ENCODE results near the gene DEFB110.

Gene DEFB110

GRCh38 chr6:49995278-49995677 lies 26.5 kb downstream of the DEFB110 start:
- Histone ChIP-seq H3K4me3 (ENCODE audit: low read depth, low read length) (no peak overlapping the region), H3K9me3 (ENCODE audit: control insufficient read depth, insufficient read depth, low read length) (no peaks in the 10 kb centered on the region), H3K9ac (ENCODE audit: low read depth, low read length) (no peak overlapping the region), H3K27me3 (ENCODE audit: control insufficient read depth, insufficient read depth, low read length) (no peaks in the 10 kb centered on the region), H3K27ac (ENCODE audit: low read depth, low read length) (no peak overlapping the region), H3K4me1 (ENCODE audit: control insufficient read depth, insufficient read depth, low read length) (no peaks in the 10 kb centered on the region), H3K36me3 (ENCODE audit: control insufficient read depth, insufficient read depth, low read length) (no peaks in the 10 kb centered on the region)

GRCh38 chr6:49988900-49989299 lies 32.9 kb downstream of the DEFB110 start:
- Histone ChIP-seq H3K9ac (ENCODE audit: low read depth, low read length) (no peak overlapping the region), H3K36me3 (ENCODE audit: control insufficient read depth, insufficient read depth, low read length) (no peaks in the 10 kb centered on the region), H3K27me3 (ENCODE audit: control insufficient read depth, insufficient read depth, low read length) (no peaks in the 10 kb centered on the region), H3K4me1 (ENCODE audit: control insufficient read depth, insufficient read depth, low read length) (peaks cover 8% of the 10 kb centered on the region), H3K9me3 (ENCODE audit: control insufficient read depth, insufficient read depth, low read length) (no peaks in the 10 kb centered on the region), H3K27ac (ENCODE audit: low read depth, low read length) (no peak overlapping the region), H3K4me3 (ENCODE audit: low read depth, low read length) (no peak overlapping the region)

GRCh38 chr6:49987749-49988148 lies 34.0 kb downstream of the DEFB110 start:
- no peak overlapping the region for H3K4me3 ChIP-seq (ENCODE audit: low read depth, low read length)
- no peaks in the 10 kb centered on the region for H3K9me3 ChIP-seq (ENCODE audit: control insufficient read depth, insufficient read depth, low read length)
- peaks cover 8% of the 10 kb centered on the region for H3K4me1 ChIP-seq (ENCODE audit: control insufficient read depth, insufficient read depth, low read length)
- H3K9ac ChIP-seq (ENCODE audit: low read depth, low read length): no peak overlapping the region
- H3K27ac ChIP-seq (ENCODE audit: low read depth, low read length): no peak overlapping the region
- H3K27me3 ChIP-seq (ENCODE audit: control insufficient read depth, insufficient read depth, low read length): no peaks in the 10 kb centered on the region
- H3K36me3 ChIP-seq (ENCODE audit: control insufficient read depth, insufficient read depth, low read length): no peaks in the 10 kb centered on the region

- no peaks in the 10 kb centered on the region for H3K9me3 ChIP-seq (ENCODE audit: control insufficient read depth, insufficient read depth, low read length)
- peaks cover 13% of the 10 kb centered on the region for H3K4me1 ChIP-seq (ENCODE audit: control insufficient read depth, insufficient read depth, low read length)
- no peak overlapping the region for H3K4me3 ChIP-seq (ENCODE audit: low read depth, low read length)
- H3K36me3 ChIP-seq (ENCODE audit: control insufficient read depth, insufficient read depth, low read length): no peaks in the 10 kb centered on the region
- H3K27ac ChIP-seq (ENCODE audit: low read depth, low read length): no peak overlapping the region
- no peak overlapping the region for H3K9ac ChIP-seq (ENCODE audit: low read depth, low read length)
- H3K27me3 ChIP-seq (ENCODE audit: control insufficient read depth, insufficient read depth, low read length): no peaks in the 10 kb centered on the region
Observed at GRCh38 chr6:49986551-49986950, 35.2 kb downstream of the DEFB110 start.

GRCh38 chr6:49982046-49982445 lies 39.7 kb downstream of the DEFB110 start:
- no peaks in the 10 kb centered on the region for H3K27me3 ChIP-seq (ENCODE audit: control insufficient read depth, insufficient read depth, low read length)
- no peaks in the 10 kb centered on the region for H3K9me3 ChIP-seq (ENCODE audit: control insufficient read depth, insufficient read depth, low read length)
- H3K27ac ChIP-seq (ENCODE audit: low read depth, low read length): no peak overlapping the region
- no peak overlapping the region for H3K4me3 ChIP-seq (ENCODE audit: low read depth, low read length)
- peaks cover 15% of the 10 kb centered on the region for H3K4me1 ChIP-seq (ENCODE audit: control insufficient read depth, insufficient read depth, low read length)
- no peak overlapping the region for H3K9ac ChIP-seq (ENCODE audit: low read depth, low read length)
- H3K36me3 ChIP-seq (ENCODE audit: control insufficient read depth, insufficient read depth, low read length): no peaks in the 10 kb centered on the region

GRCh38 chr6:49980898-49981297 lies 40.9 kb downstream of the DEFB110 start:
- Histone ChIP-seq H3K9me3 (ENCODE audit: control insufficient read depth, insufficient read depth, low read length) (no peaks in the 10 kb centered on the region), H3K4me1 (ENCODE audit: control insufficient read depth, insufficient read depth, low read length) (peaks cover 7% of the 10 kb centered on the region; the same call in 1 of the 2 replicates), H3K9ac (ENCODE audit: low read depth, low read length) (no peak overlapping the region), H3K27ac (ENCODE audit: low read depth, low read length) (no peak overlapping the region), H3K4me3 (ENCODE audit: low read depth, low read length) (no peak overlapping the region), H3K27me3 (ENCODE audit: control insufficient read depth, insufficient read depth, low read length) (no peaks in the 10 kb centered on the region), H3K36me3 (ENCODE audit: control insufficient read depth, insufficient read depth, low read length) (no peaks in the 10 kb centered on the region)

GRCh38 chr6:49979584-49979983 lies 42.2 kb downstream of the DEFB110 start:
- no peak overlapping the region for H3K9ac ChIP-seq (ENCODE audit: low read depth, low read length)
- H3K9me3 ChIP-seq (ENCODE audit: control insufficient read depth, insufficient read depth, low read length): no peaks in the 10 kb centered on the region
- H3K27me3 ChIP-seq (ENCODE audit: control insufficient read depth, insufficient read depth, low read length): no peaks in the 10 kb centered on the region
- H3K27ac ChIP-seq (ENCODE audit: low read depth, low read length): no peak overlapping the region
- peaks cover 7% of the 10 kb centered on the region; the same call in 1 of the 2 replicates for H3K4me1 ChIP-seq (ENCODE audit: control insufficient read depth, insufficient read depth, low read length)
- H3K36me3 ChIP-seq (ENCODE audit: control insufficient read depth, insufficient read depth, low read length): no peaks in the 10 kb centered on the region
- no peak overlapping the region for H3K4me3 ChIP-seq (ENCODE audit: low read depth, low read length)

GRCh38 chr6:49978332-49979226 lies 43.2 kb downstream of the DEFB110 start:
- H3K9ac ChIP-seq (ENCODE audit: low read depth, low read length): no peak overlapping the region
- H3K9me3 ChIP-seq (ENCODE audit: control insufficient read depth, insufficient read depth, low read length): no peaks in the 10 kb centered on the region
- H3K27ac ChIP-seq (ENCODE audit: low read depth, low read length): no peak overlapping the region
- H3K36me3 ChIP-seq (ENCODE audit: control insufficient read depth, insufficient read depth, low read length): no peaks in the 10 kb centered on the region
- no peaks in the 10 kb centered on the region for H3K27me3 ChIP-seq (ENCODE audit: control insufficient read depth, insufficient read depth, low read length)
- no peak overlapping the region for H3K4me3 ChIP-seq (ENCODE audit: low read depth, low read length)
- H3K4me1 ChIP-seq (ENCODE audit: control insufficient read depth, insufficient read depth, low read length): peaks cover 7% of the 10 kb centered on the region; the same call in 1 of the 2 replicates

GRCh38 chr6:49969605-49970004 lies 52.2 kb downstream of the DEFB110 start, which contains the start of gene DEFB113:
Gene DEFB113 (minus strand): TSS chr6:49969625. CDS start chr6:49969625, 0 bp downstream.
- H3K4me1 ChIP-seq (ENCODE audit: control insufficient read depth, insufficient read depth, low read length): peaks cover 44% of the 10 kb centered on the region
- H3K4me3 ChIP-seq (ENCODE audit: low read depth, low read length): no peak within 1 kb of the TSS
- no peaks in the 10 kb centered on the region for H3K9me3 ChIP-seq (ENCODE audit: control insufficient read depth, insufficient read depth, low read length)
- H3K36me3 ChIP-seq (ENCODE audit: control insufficient read depth, insufficient read depth, low read length): no peaks in the 10 kb centered on the region
- H3K9ac ChIP-seq (ENCODE audit: low read depth, low read length): no peak within 1 kb of the TSS
- H3K27me3 ChIP-seq (ENCODE audit: control insufficient read depth, insufficient read depth, low read length): no peaks in the 10 kb centered on the region
- no peak within 1 kb of the TSS for H3K27ac ChIP-seq (ENCODE audit: low read depth, low read length)

All from HUES48 (cell line).